DMS114 treated with DMSO at 0.1 percent for 48 hours (cell line): ENCODE measurements around the gene RTRAF.

Experiments used
- DNase-seq: peaks from one replicate; lab custom pipeline; 2025; ENCODE audit not compliant: unreplicated experiment; lab: John Stamatoyannopoulos, UW

Gene RTRAF

GRCh38 chr14:52048641-52049204 is 59.4 kb downstream of the RTRAF start:
- DNase-seq, result no peak

GRCh38 chr14:52049271-52049670 is 59.9 kb downstream of the RTRAF start:
- no peak for DNase-seq

GRCh38 chr14:52049721-52050588 is 60.6 kb downstream of the RTRAF start:
- DNase-seq, result no peak

GRCh38 chr14:52051251-52051650 is 61.9 kb downstream of the RTRAF start:
- DNase-seq, result no peak

- DNase-seq, result no peak
Measured at GRCh38 chr14:52051871-52052270, 62.5 kb downstream of the RTRAF start.

- DNase-seq, result no peak
Measured at GRCh38 chr14:52052288-52052943, 63.1 kb downstream of the RTRAF start.

- DNase-seq, result no peak
Measured at GRCh38 chr14:52053044-52053443, 63.7 kb downstream of the RTRAF start.

- no peak for DNase-seq
Measured at GRCh38 chr14:52054678-52055077, 65.3 kb downstream of the RTRAF start.

GRCh38 chr14:52055167-52055566 is 65.8 kb downstream of the RTRAF start:
- DNase-seq, result no peak

GRCh38 chr14:52058341-52058740 is 69.0 kb downstream of the RTRAF start:
- no peak for DNase-seq

GRCh38 chr14:52059649-52060048 is 70.3 kb downstream of the RTRAF start:
- DNase-seq, result no peak

GRCh38 chr14:52060080-52060479 is 70.7 kb downstream of the RTRAF start:
- no peak for DNase-seq
